ENCODE results near the gene LARP4B.

LARP4B gene

GRCh38 chr10:839550-840205, 91.8 kb downstream of the LARP4B start:
- in situ Hi-C loops (cut with HindIII; ENCODE audit: low sequenced_read_pairs): no loop called here

GRCh38 chr10:836782-837181, 94.7 kb downstream of the LARP4B start:
- in situ Hi-C loops (cut with HindIII; ENCODE audit: low sequenced_read_pairs): no loop called here

- in situ Hi-C loops (cut with HindIII; ENCODE audit: low sequenced_read_pairs): no loop called here
These were observed 97.0 kb downstream of the LARP4B start for GRCh38 chr10:834493-834892.

GRCh38 chr10:829241-829640, 102.3 kb downstream of the LARP4B start:
- in situ Hi-C loops (cut with HindIII; ENCODE audit: low sequenced_read_pairs): no loop called here

- in situ Hi-C loops (cut with HindIII; ENCODE audit: low sequenced_read_pairs): no loop called here
These were observed 103.3 kb downstream of the LARP4B start for GRCh38 chr10:828191-828590.

GRCh38 chr10:824946-825345, 106.6 kb downstream of the LARP4B start:
- in situ Hi-C loops (cut with HindIII; ENCODE audit: low sequenced_read_pairs): no loop called here

GRCh38 chr10:824497-824896, 107.0 kb downstream of the LARP4B start:
- in situ Hi-C loops (cut with HindIII; ENCODE audit: low sequenced_read_pairs): no loop called here

- in situ Hi-C loops (cut with HindIII; ENCODE audit: low sequenced_read_pairs): no loop called here
These were observed 108.7 kb downstream of the LARP4B start for GRCh38 chr10:822661-823367.

- in situ Hi-C loops (cut with HindIII; ENCODE audit: low sequenced_read_pairs): no loop called here
These were observed 109.3 kb downstream of the LARP4B start for GRCh38 chr10:822197-822596.

- in situ Hi-C loops (cut with HindIII; ENCODE audit: low sequenced_read_pairs): no loop called here
These were observed 110.2 kb downstream of the LARP4B start for GRCh38 chr10:821322-821721.

- in situ Hi-C loops (cut with HindIII; ENCODE audit: low sequenced_read_pairs): loop anchor here (5.0 kb wide), 3 partner anchors 63 to 167 kb away; partner anchors contain the start of gene GTPBP4
These were observed 111.7 kb downstream of the LARP4B start for GRCh38 chr10:819816-820215.

- in situ Hi-C loops (cut with HindIII; ENCODE audit: low sequenced_read_pairs): loop anchor here (5.0 kb wide), 3 partner anchors 62 to 168 kb away; partner anchors contain the start of gene GTPBP4
These were observed 112.2 kb downstream of the LARP4B start for GRCh38 chr10:819326-819725.

- in situ Hi-C loops (cut with HindIII; ENCODE audit: low sequenced_read_pairs): loop anchor here (5.0 kb wide), 3 partner anchors 61 to 169 kb away; partner anchors contain the start of gene GTPBP4
These were observed 112.8 kb downstream of the LARP4B start for GRCh38 chr10:818526-819220.

- in situ Hi-C loops (cut with HindIII; ENCODE audit: low sequenced_read_pairs): loop anchor here (5.0 kb wide), 3 partner anchors 61 to 169 kb away; partner anchors contain the start of gene GTPBP4
These were observed 113.5 kb downstream of the LARP4B start for GRCh38 chr10:818010-818409.

GRCh38 chr10:817371-817770, 114.1 kb downstream of the LARP4B start:
- in situ Hi-C loops (cut with HindIII; ENCODE audit: low sequenced_read_pairs): loop anchor here (5.0 kb wide), 3 partner anchors 60 to 170 kb away; partner anchors contain the start of gene GTPBP4

GRCh38 chr10:816958-817357, 114.5 kb downstream of the LARP4B start:
- in situ Hi-C loops (cut with HindIII; ENCODE audit: low sequenced_read_pairs): loop anchor here (5.0 kb wide), 3 partner anchors 60 to 170 kb away; partner anchors contain the start of gene GTPBP4

GRCh38 chr10:816091-816477, 115.4 kb downstream of the LARP4B start:
- in situ Hi-C loops (cut with HindIII; ENCODE audit: low sequenced_read_pairs): loop anchor here (5.0 kb wide), 3 partner anchors 59 to 171 kb away; partner anchors contain the start of gene GTPBP4

- in situ Hi-C loops (cut with HindIII; ENCODE audit: low sequenced_read_pairs): loop anchor here (5.0 kb wide), 3 partner anchors 58 to 172 kb away; partner anchors contain the start of gene GTPBP4
These were observed 116.0 kb downstream of the LARP4B start for GRCh38 chr10:815338-816090.

- in situ Hi-C loops (cut with HindIII; ENCODE audit: low sequenced_read_pairs): loop anchor here (5.0 kb wide), 3 partner anchors 57 to 173 kb away; partner anchors contain the start of gene GTPBP4
These were observed 116.8 kb downstream of the LARP4B start for GRCh38 chr10:814536-815302.

GRCh38 chr10:813286-813685, 118.2 kb downstream of the LARP4B start:
- in situ Hi-C loops (cut with HindIII; ENCODE audit: low sequenced_read_pairs): no loop called here

All from endothelial cell of hepatic sinusoid (primary cell).